Measurements from ENCODE around the gene ZSCAN16. TPM values are rescaled to one million over a fixed set of nuclear protein-coding genes. Genes with fewer than 3 reads are reported as not detected.
A peak's percentile ranks its signal among the peaks of the same experiment; 100 is the strongest.

ZSCAN16 gene
- total RNA-seq, 4 donors from 2014 or later = 7.0 to 22.3 (median 12.6) TPM

GRCh38 chr6:28161410-28162079 lies 37.1 kb downstream of the ZSCAN16 start:
- DNase-seq = peak; percentile 62 to 87 (median 86)
- peaks cover 0 to 8% (median 0%) of the 10 kb centered on the region in 4 donors for H3K4me1 ChIP-seq
- no peaks in the 10 kb centered on the region for H3K27me3 ChIP-seq
- H3K9me3 ChIP-seq = no peaks in the 10 kb centered on the region
- peak overlapping the region in 2 of 4 donors; percentile 2 to 38 for H3K27ac ChIP-seq
- peaks cover 0 to 4% (median 0%) of the 10 kb centered on the region in 3 donors for H3K36me3 ChIP-seq
- TF ChIP-seq CTCF (IDR thresholded peaks at IDR 0.05) (no peak), POLR2A (IDR thresholded peaks at IDR 0.05) (peak; percentile 21 to 38)
- H3K4me3 ChIP-seq = peak overlapping the region; percentile 36 to 56 (median 48)

GRCh38 chr6:28165563-28165962 lies 41.2 kb downstream of the ZSCAN16 start:
- H3K4me3 ChIP-seq = no peak overlapping the region
- no peaks in the 10 kb centered on the region for H3K9me3 ChIP-seq
- no peak overlapping the region for H3K27ac ChIP-seq
- peaks cover 0 to 8% (median 0%) of the 10 kb centered on the region in 4 donors for H3K4me1 ChIP-seq
- no peaks in the 10 kb centered on the region for H3K36me3 ChIP-seq
- TF ChIP-seq POLR2A (IDR thresholded peaks at IDR 0.05) (no peak), CTCF (IDR thresholded peaks at IDR 0.05) (no peak)
- no peaks in the 10 kb centered on the region for H3K27me3 ChIP-seq
- DNase-seq = no peak

- Histone ChIP-seq H3K4me1 (peaks cover 0 to 5% (median 0%) of the 10 kb centered on the region in 4 donors), H3K9me3 (no peaks in the 10 kb centered on the region), H3K4me3 (no peak overlapping the region), H3K27ac (no peak overlapping the region), H3K27me3 (no peaks in the 10 kb centered on the region), H3K36me3 (no peaks in the 10 kb centered on the region)
- TF ChIP-seq POLR2A (IDR thresholded peaks at IDR 0.05) = no peak
- TF ChIP-seq CTCF (IDR thresholded peaks at IDR 0.05) = no peak
- DNase-seq = no peak
Observed at GRCh38 chr6:28167068-28167467, 42.7 kb downstream of the ZSCAN16 start.

GRCh38 chr6:28167926-28168325 lies 43.5 kb downstream of the ZSCAN16 start:
- H3K4me3 ChIP-seq = no peak overlapping the region
- TF ChIP-seq CTCF (IDR thresholded peaks at IDR 0.05) = no peak
- no peak for TF ChIP-seq POLR2A (IDR thresholded peaks at IDR 0.05)

GRCh38 chr6:28171271-28171670 lies 46.9 kb downstream of the ZSCAN16 start:
- DNase-seq = no peak
- no peaks in the 10 kb centered on the region for H3K4me1 ChIP-seq
- no peaks in the 10 kb centered on the region for H3K27me3 ChIP-seq
- H3K27ac ChIP-seq = no peak overlapping the region
- no peak overlapping the region for H3K4me3 ChIP-seq
- no peaks in the 10 kb centered on the region for H3K36me3 ChIP-seq
- H3K9me3 ChIP-seq = no peaks in the 10 kb centered on the region
- TF ChIP-seq CTCF (IDR thresholded peaks at IDR 0.05) (no peak), POLR2A (IDR thresholded peaks at IDR 0.05) (no peak)

More at GRCh38 chr6:28167926-28168325, 43.5 kb downstream of the ZSCAN16 start:
- Histone ChIP-seq H3K27ac (no peak overlapping the region), H3K27me3 (no peaks in the 10 kb centered on the region), H3K4me1 (no peaks in the 10 kb centered on the region), H3K9me3 (no peaks in the 10 kb centered on the region), H3K36me3 (no peaks in the 10 kb centered on the region)
- DNase-seq = no peak

Measured in Peyer's patch (tissue), 4 donors.